Colonic mucosa (tissue), 4 donors: ENCODE measurements around the gene TRPM8. TPM values are rescaled to one million over a fixed set of nuclear protein-coding genes. Genes with fewer than 3 reads are reported as not detected.
A peak's percentile ranks its signal among the peaks of the same experiment; 100 is the strongest.

Experiments used
- DNase-seq: peaks from one replicate; pipeline ENCODE4 v3.0.0-alpha.2; 2020
- H3K27ac ChIP-seq: fragments of 200-600 bp; one replicate; pipeline ENCODE4 v1.8.0; 2021
- H3K27me3 ChIP-seq: fragments of 200-600 bp; one replicate; pipeline ENCODE4 v1.8.0; 2021
- H3K36me3 ChIP-seq: fragments of 200-600 bp; one replicate; pipeline ENCODE4 v1.8.0; 2021
- H3K4me1 ChIP-seq: fragments of 200-600 bp; one replicate; pipeline ENCODE4 v1.8.0; 2021; ENCODE audit warnings: mild to moderate bottlenecking
- H3K4me3 ChIP-seq: fragments of 200-600 bp; one replicate; pipeline ENCODE4 v1.8.0; 2021
- H3K9ac ChIP-seq, 2 donors: one replicate each; pipeline ENCODE4 v1.7.0; 2013; ENCODE audit warnings: control low read depth in 2 of 2, low read depth in 2 of 2, low read length in 2 of 2
- H3K9me3 ChIP-seq: fragments of 200-600 bp; one replicate; pipeline ENCODE4 v1.8.0; 2021
- CTCF ChIP-seq: fragments of 200-600 bp; IDR thresholded peaks from one replicate; pipeline ENCODE4 v1.8.0; 2022; ENCODE audit warnings: antibody characterized with exemption, mild to moderate bottlenecking
- intact Hi-C: fragments of 100-400 bp; cut with DNase I; formaldehyde crosslinking; loops from one replicate; pipeline ENCODE4 v1.14.1; 2022
- total RNA-seq, 2 donors: library from RNA; stranded (reverse); fragmentation: NEBNext Ultra II Directional in 1 of 2; extraction: Animal tissue kit (Norgen Biotek cat#: 25700) in 1 of 2; gene quantifications; one replicate each; pipeline ENCODE4 v1.2.1, GENCODE V29; 2021
- donor health status: healthy.
- donor health status: DM: no; HTN: no; CAD: no.
- donor health status: DM: no; HTN: no; CAD: no.

TRPM8 gene
- total RNA-seq, 2 donors from 2014 or later: not detected

- no peak for TF ChIP-seq CTCF
- H3K9me3 ChIP-seq: no peaks in the 10 kb centered on the region
- no peak overlapping the region for H3K27ac ChIP-seq
- no peak overlapping the region for H3K4me3 ChIP-seq
- no peaks in the 10 kb centered on the region for H3K36me3 ChIP-seq
- intact Hi-C loops: no loop called here
- DNase-seq: peak; percentile 22
- H3K4me1 ChIP-seq: no peaks in the 10 kb centered on the region
- H3K27me3 ChIP-seq: no peaks in the 10 kb centered on the region
- H3K9ac ChIP-seq: no peak overlapping the region
Observed at GRCh38 chr2:233938676-233939370, 21.6 kb downstream of the TRPM8 start.

- H3K27ac ChIP-seq: no peak overlapping the region
- H3K27me3 ChIP-seq: no peaks in the 10 kb centered on the region
- intact Hi-C loops: no loop called here
- TF ChIP-seq CTCF: no peak
- no peaks in the 10 kb centered on the region for H3K9me3 ChIP-seq
- no peak overlapping the region for H3K9ac ChIP-seq
- no peaks in the 10 kb centered on the region for H3K36me3 ChIP-seq
- peak; percentile 19 for DNase-seq
- H3K4me3 ChIP-seq: no peak overlapping the region
- no peaks in the 10 kb centered on the region for H3K4me1 ChIP-seq
Observed at GRCh38 chr2:233940376-233941276, 23.5 kb downstream of the TRPM8 start.

- H3K36me3 ChIP-seq: no peaks in the 10 kb centered on the region
- no peaks in the 10 kb centered on the region for H3K27me3 ChIP-seq
- no peak for TF ChIP-seq CTCF
- H3K4me1 ChIP-seq: no peaks in the 10 kb centered on the region
- no peak overlapping the region for H3K27ac ChIP-seq
- intact Hi-C loops: no loop called here
- H3K9ac ChIP-seq: no peak overlapping the region
- H3K9me3 ChIP-seq: no peaks in the 10 kb centered on the region
- H3K4me3 ChIP-seq: no peak overlapping the region
- no peak for DNase-seq
Observed at GRCh38 chr2:233942731-233943130, 25.6 kb downstream of the TRPM8 start.

- Histone ChIP-seq H3K27ac (no peak overlapping the region), H3K9me3 (no peaks in the 10 kb centered on the region), H3K9ac (no peak overlapping the region), H3K4me3 (no peak overlapping the region), H3K36me3 (no peaks in the 10 kb centered on the region), H3K27me3 (no peaks in the 10 kb centered on the region), H3K4me1 (no peaks in the 10 kb centered on the region)
- no peak for TF ChIP-seq CTCF
- DNase-seq: no peak
- intact Hi-C loops: no loop called here
Observed at GRCh38 chr2:233944269-233944668, 27.1 kb downstream of the TRPM8 start.

- Histone ChIP-seq H3K27me3 (no peaks in the 10 kb centered on the region), H3K4me3 (no peak overlapping the region), H3K9ac (no peak overlapping the region), H3K9me3 (no peaks in the 10 kb centered on the region), H3K27ac (no peak overlapping the region), H3K4me1 (no peaks in the 10 kb centered on the region), H3K36me3 (no peaks in the 10 kb centered on the region)
- intact Hi-C loops: no loop called here
- DNase-seq: no peak
- TF ChIP-seq CTCF: no peak
Observed at GRCh38 chr2:233944722-233945121, 27.5 kb downstream of the TRPM8 start.
